ENCODE measurements around the gene GSN.

Gene GSN

DNA sequence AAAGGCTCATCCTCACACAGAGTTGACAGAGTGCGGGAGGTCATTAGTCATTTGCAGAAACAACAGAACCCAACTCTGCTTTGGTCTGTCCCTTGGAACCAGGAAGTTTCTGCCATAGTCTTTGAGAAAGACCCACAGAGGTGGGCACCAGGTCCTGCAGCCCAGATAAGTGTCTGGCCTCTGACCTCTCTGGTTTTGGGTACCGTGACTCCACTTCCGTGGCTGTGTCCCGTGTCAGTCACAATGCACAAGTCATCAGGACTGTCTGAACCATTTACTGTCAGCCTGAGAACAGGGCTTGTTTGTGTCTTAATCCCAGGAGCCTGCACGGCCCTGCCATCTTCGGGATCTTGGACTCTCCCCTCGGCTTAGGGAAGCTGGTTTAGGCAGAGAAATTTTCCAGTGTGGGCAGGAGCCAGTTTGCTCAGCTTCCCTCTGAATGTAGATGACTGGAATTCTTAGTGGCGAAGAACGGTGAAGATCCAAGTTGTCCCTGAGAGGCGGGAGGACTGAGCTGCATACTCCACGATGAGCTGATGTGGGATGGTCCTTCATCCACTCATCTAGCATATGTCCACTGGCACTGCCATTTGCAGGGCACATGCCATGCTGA lies 11.9 kb downstream of the GSN start:
- H3K4me2 ChIP-seq (ENCODE audit: low read depth, low read length, poor library complexity, severe bottlenecking): no peak overlapping the region
- H3K27me3 ChIP-seq (ENCODE audit: insufficient read depth, low read length, poor library complexity, severe bottlenecking): no peaks in the 10 kb centered on the region
- H3K4me1 ChIP-seq (ENCODE audit: insufficient read depth, low read length, poor library complexity, severe bottlenecking): peaks cover 16% of the 10 kb centered on the region

DNA sequence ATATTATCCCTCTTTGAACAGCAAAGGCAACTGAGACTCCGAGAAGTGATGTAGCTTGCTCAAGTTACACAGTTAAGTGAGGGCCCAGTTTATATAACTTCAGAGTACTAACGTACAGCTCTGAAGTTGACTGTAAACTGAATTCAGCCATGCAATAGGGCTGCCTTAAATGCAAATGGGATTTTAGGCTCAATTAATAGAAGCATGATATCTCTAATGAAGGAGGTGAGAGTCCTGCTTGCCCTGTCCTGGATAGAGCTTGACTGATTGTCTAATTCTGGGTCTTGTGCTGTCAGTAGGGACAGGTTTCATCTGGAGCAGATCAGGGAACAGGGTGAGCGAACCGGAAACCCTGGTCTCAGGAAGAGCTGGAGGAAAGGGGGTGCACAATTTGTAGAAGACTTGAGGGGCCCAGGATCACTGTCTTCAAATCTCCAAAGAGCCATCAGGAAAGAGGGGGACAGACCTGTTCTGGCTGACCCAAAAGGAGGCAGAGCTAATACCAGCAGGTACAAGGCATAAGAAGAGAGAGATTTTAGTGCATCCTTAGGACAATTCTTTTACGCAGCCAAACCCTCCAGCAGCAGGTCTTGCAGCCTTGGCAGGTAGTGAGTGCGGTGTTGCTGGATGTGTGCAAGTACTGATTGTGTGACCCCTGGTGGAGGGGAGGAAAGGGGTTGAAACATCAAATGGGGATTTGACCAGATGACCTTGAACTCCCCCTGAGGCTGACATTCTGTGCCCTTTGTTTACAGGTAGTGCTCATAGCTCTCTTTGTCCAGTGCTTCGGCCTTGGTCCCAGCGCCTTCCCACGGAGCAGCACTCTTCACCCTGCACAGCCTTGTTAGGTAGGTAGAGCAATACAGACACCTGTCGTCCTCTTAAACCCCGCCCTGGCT lies 13.0 kb downstream of the GSN start:
- Histone ChIP-seq H3K9me2 (replicated peaks; ENCODE audit: low read depth, low read length) (no peaks in the 10 kb centered on the region), H3F3A (ENCODE audit: low read depth) (no peaks in the 10 kb centered on the region), H4K20me1 (ENCODE audit: insufficient read depth, low read length, poor library complexity, severe bottlenecking) (no peaks in the 10 kb centered on the region), H3K4me3 (ENCODE audit: low read length, poor library complexity, severe bottlenecking) (no peak overlapping the region), H3K9ac (ENCODE audit: low read depth, low read length, poor library complexity, severe bottlenecking) (no peak overlapping the region), H3K79me2 (ENCODE audit: insufficient read depth, low read length) (no peaks in the 10 kb centered on the region), H3K4me2 (ENCODE audit: low read depth, low read length, poor library complexity, severe bottlenecking) (no peak overlapping the region), H3K36me3 (ENCODE audit: insufficient read depth, low read length) (no peaks in the 10 kb centered on the region; the same call in 1 of the 2 replicates), H2AFZ (ENCODE audit: low read length) (no peak overlapping the region), H3K9me3 (ENCODE audit: insufficient read depth, low read depth, low read length) (no peaks in the 10 kb centered on the region), H3K4me1 (ENCODE audit: insufficient read depth, low read length, poor library complexity, severe bottlenecking) (peaks cover 16% of the 10 kb centered on the region), H3K27me3 (ENCODE audit: insufficient read depth, low read length, poor library complexity, severe bottlenecking) (no peaks in the 10 kb centered on the region)
- TF ChIP-seq, protein P1, sequence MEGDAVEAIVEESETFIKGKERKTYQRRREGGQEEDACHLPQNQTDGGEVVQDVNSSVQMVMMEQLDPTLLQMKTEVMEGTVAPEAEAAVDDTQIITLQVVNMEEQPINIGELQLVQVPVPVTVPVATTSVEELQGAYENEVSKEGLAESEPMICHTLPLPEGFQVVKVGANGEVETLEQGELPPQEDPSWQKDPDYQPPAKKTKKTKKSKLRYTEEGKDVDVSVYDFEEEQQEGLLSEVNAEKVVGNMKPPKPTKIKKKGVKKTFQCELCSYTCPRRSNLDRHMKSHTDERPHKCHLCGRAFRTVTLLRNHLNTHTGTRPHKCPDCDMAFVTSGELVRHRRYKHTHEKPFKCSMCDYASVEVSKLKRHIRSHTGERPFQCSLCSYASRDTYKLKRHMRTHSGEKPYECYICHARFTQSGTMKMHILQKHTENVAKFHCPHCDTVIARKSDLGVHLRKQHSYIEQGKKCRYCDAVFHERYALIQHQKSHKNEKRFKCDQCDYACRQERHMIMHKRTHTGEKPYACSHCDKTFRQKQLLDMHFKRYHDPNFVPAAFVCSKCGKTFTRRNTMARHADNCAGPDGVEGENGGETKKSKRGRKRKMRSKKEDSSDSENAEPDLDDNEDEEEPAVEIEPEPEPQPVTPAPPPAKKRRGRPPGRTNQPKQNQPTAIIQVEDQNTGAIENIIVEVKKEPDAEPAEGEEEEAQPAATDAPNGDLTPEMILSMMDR (conservative IDR thresholded peaks at IDR 0.05; ENCODE audit: low read length): no peak
- no peak for TF ChIP-seq EZH2phosphoT487 (IDR thresholded peaks at IDR 0.05; ENCODE audit: borderline replicate concordance)

More for the DNA sequence above, 11.9 kb downstream of the GSN start:
- no peaks in the 10 kb centered on the region for H3F3A ChIP-seq (ENCODE audit: low read depth)
- no peak overlapping the region for H3K4me3 ChIP-seq (ENCODE audit: low read length, poor library complexity, severe bottlenecking)
- no peaks in the 10 kb centered on the region for H3K9me3 ChIP-seq (ENCODE audit: insufficient read depth, low read depth, low read length)
- H3K79me2 ChIP-seq (ENCODE audit: insufficient read depth, low read length): no peaks in the 10 kb centered on the region
- no peaks in the 10 kb centered on the region for H4K20me1 ChIP-seq (ENCODE audit: insufficient read depth, low read length, poor library complexity, severe bottlenecking)
- H3K36me3 ChIP-seq (ENCODE audit: insufficient read depth, low read length): no peaks in the 10 kb centered on the region; the same call in 1 of the 2 replicates
- H2AFZ ChIP-seq (ENCODE audit: low read length): no peak overlapping the region
- TF ChIP-seq EZH2phosphoT487 (IDR thresholded peaks at IDR 0.05; ENCODE audit: borderline replicate concordance): no peak
- TF ChIP-seq, protein P1 (conservative IDR thresholded peaks at IDR 0.05; ENCODE audit: low read length): no peak
- H3K9me2 ChIP-seq (replicated peaks; ENCODE audit: low read depth, low read length): no peaks in the 10 kb centered on the region
- H3K9ac ChIP-seq (ENCODE audit: low read depth, low read length, poor library complexity, severe bottlenecking): no peak overlapping the region

DNA sequence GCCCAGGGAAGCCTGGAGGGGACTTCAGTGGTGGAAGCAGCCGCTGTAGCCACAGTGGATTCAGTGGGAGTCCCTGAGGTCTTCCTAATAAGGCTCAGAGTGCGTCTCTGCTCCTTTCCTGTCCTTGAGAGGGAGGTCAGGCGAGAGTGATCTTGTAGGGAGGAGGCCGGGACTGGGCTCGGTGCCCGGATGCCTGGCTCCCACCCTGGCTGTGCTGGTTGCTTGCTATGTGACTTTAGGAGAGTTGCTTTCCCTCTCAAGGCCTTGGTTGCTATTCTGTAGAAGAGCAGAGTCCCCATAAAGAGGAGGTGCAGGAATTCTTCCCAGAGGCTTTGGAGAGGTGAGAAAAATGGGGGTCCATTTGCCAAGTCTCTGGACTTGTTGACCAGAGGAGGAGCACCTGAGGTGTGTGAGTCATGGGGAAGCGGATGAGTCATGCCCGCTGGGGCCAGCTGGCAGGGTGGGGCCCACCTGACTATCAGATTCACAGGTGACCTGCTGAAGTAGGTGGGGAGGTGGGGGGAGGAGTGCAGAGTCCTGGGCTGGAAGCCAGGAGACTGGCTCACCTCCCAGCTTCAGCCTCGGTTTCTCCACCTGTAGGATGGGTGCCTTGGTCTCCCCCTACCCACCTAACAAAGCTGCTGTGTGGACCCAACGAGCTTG lies 13.8 kb downstream of the GSN start:
- Histone ChIP-seq H3K4me2 (ENCODE audit: low read depth, low read length, poor library complexity, severe bottlenecking) (no peak overlapping the region), H3F3A (ENCODE audit: low read depth) (no peaks in the 10 kb centered on the region), H2AFZ (ENCODE audit: low read length) (no peak overlapping the region), H3K9me2 (replicated peaks; ENCODE audit: low read depth, low read length) (no peaks in the 10 kb centered on the region), H3K4me3 (ENCODE audit: low read length, poor library complexity, severe bottlenecking) (no peak overlapping the region), H3K27me3 (ENCODE audit: insufficient read depth, low read length, poor library complexity, severe bottlenecking) (no peaks in the 10 kb centered on the region), H4K20me1 (ENCODE audit: insufficient read depth, low read length, poor library complexity, severe bottlenecking) (no peaks in the 10 kb centered on the region), H3K79me2 (ENCODE audit: insufficient read depth, low read length) (no peaks in the 10 kb centered on the region), H3K9me3 (ENCODE audit: insufficient read depth, low read depth, low read length) (no peaks in the 10 kb centered on the region), H3K9ac (ENCODE audit: low read depth, low read length, poor library complexity, severe bottlenecking) (no peak overlapping the region), H3K4me1 (ENCODE audit: insufficient read depth, low read length, poor library complexity, severe bottlenecking) (peaks cover 21% of the 10 kb centered on the region), H3K36me3 (ENCODE audit: insufficient read depth, low read length) (no peaks in the 10 kb centered on the region; the same call in 1 of the 2 replicates)
- TF ChIP-seq, protein P1 (conservative IDR thresholded peaks at IDR 0.05; ENCODE audit: low read length): no peak
- TF ChIP-seq EZH2phosphoT487 (IDR thresholded peaks at IDR 0.05; ENCODE audit: borderline replicate concordance): no peak
